ENCODE data around the gene ABCG8. TPM values are rescaled to one million over a fixed set of nuclear protein-coding genes. Genes with fewer than 3 reads are reported as not detected.

The ABCG8 gene
- total and polyA plus RNA-seq, 10 of the 15 experiments (the other 5 are each of a cell fraction or from before 2014, with no cell fraction given), result not detected

- TF ChIP-seq TCF7 (IDR thresholded peaks at IDR 0.05; ENCODE audit: borderline replicate concordance), result no peak
- no peak for TF ChIP-seq ZNF207 (IDR thresholded peaks at IDR 0.05; ENCODE audit: borderline replicate concordance)
- 0 out of 2 replicates have a peak, but pooled peaks have one; percentile 17 for TF ChIP-seq NFIC (IDR thresholded peaks at IDR 0.05; ENCODE audit: low read depth, low read length)
- no peak for TF ChIP-seq ZNF274 (IDR thresholded peaks at IDR 0.05; ENCODE audit: insufficient read depth, insufficient read length)
- TF ChIP-seq ZSCAN29 (IDR thresholded peaks at IDR 0.05), result no peak
- TF ChIP-seq ATF3 (IDR thresholded peaks at IDR 0.05; ENCODE audit: borderline replicate concordance, extremely low read depth, low read depth, low read length), result no peak
- TF ChIP-seq SMAD1 (IDR thresholded peaks at IDR 0.05; ENCODE audit: low read depth, partially characterized antibody), result no peak
Observed at GRCh38 chr2:43927442-43927841, 88.7 kb downstream of the ABCG8 start (continued).

- H3K9ac ChIP-seq (ENCODE audit: control insufficient read depth, insufficient read depth, low read length), result no peak overlapping the region
- H4K20me1 ChIP-seq (ENCODE audit: control insufficient read depth, insufficient read depth), result no peaks in the 10 kb centered on the region
- BruUV-seq (replicated peaks), result no TSS peak
- ChIA-PET POLR2A (interaction anchor here (1.6 kb wide), 1 partner anchor 10 kb away, joined by 3 read pairs; no protein-coding TSS in a partner anchor), SMC1A (ENCODE audit: uncharacterized antibody, unreplicated experiment) (interaction anchor here (0.6 to 2.0 kb wide), 3 partner anchors 10 to 417 kb away, joined by 3 to 6 read pairs (median 3); no protein-coding TSS in a partner anchor), CTCF (interaction anchor here (1.0 kb wide), 1 partner anchor 10 kb away, joined by 4 read pairs; no protein-coding TSS in a partner anchor), RAD21 (ENCODE audit: unreplicated experiment) (no interaction called here)
- H3K4me2 ChIP-seq (ENCODE audit: control insufficient read depth, insufficient read depth), result no peak overlapping the region
- FAIRE-seq (no peak), ATAC-seq (no peak), DNase-seq (ENCODE audit: low read depth, low spot score) (no peak)
- H3K4me3 ChIP-seq, result no peak overlapping the region
- H3K4me1 ChIP-seq (ENCODE audit: control insufficient read depth, insufficient read depth, low read length), result peaks cover 3% of the 10 kb centered on the region; the same call in 1 of the 2 replicates
- intact Hi-C loops (cut with micrococcal nuclease; ENCODE audit: unreplicated experiment) (no loop called here), in situ Hi-C loops (cut with MboI) (no loop called here)
- no peak overlapping the region for H3K27ac ChIP-seq (ENCODE audit: control insufficient read depth, insufficient read depth)
- TF ChIP-seq ZSCAN29 (IDR thresholded peaks at IDR 0.05) (no peak), SMARCA5 (IDR thresholded peaks at IDR 0.05) (no peak), MYB (IDR thresholded peaks at IDR 0.05; ENCODE audit: borderline replicate concordance, low read depth, low read length) (no peak), PBX3 (IDR thresholded peaks at IDR 0.05; ENCODE audit: insufficient replicate concordance, low read depth, low read length) (no peak), EP300 (IDR thresholded peaks at IDR 0.05; ENCODE audit: borderline replicate concordance in 1 of 2, control insufficient read depth in 1 of 2, low read depth in 2 of 2, low read length in 2 of 2) (no peak), SMAD5 (IDR thresholded peaks at IDR 0.05; ENCODE audit: low read depth) (no peak), ASH2L (IDR thresholded peaks at IDR 0.05; ENCODE audit: borderline replicate concordance, low read depth) (no peak), RUNX3 (IDR thresholded peaks at IDR 0.05; ENCODE audit: low read length) (no peak), TARDBP (IDR thresholded peaks at IDR 0.05; ENCODE audit: borderline replicate concordance) (no peak), IKZF2 (IDR thresholded peaks at IDR 0.05) (no peak), ELK1 (IDR thresholded peaks at IDR 0.05; ENCODE audit: low read depth, low read length) (no peak), TCF7 (IDR thresholded peaks at IDR 0.05; ENCODE audit: borderline replicate concordance) (no peak), FOXK2 (IDR thresholded peaks at IDR 0.05) (no peak), PML (IDR thresholded peaks at IDR 0.05; ENCODE audit: low read length) (no peak), STAT3 (IDR thresholded peaks at IDR 0.05; ENCODE audit: low read depth, low read length) (no peak)
- H2AFZ ChIP-seq (ENCODE audit: control insufficient read depth, low read depth, low read length), result no peak overlapping the region
- 99% methylated on average over 3 of the region's 3 CpGs for WGBS (ENCODE audit: insufficient coverage, insufficient replicate concordance, low lambda C conversion rate, missing lambda C conversion rate)
- H3K9me3 ChIP-seq (replicated peaks; ENCODE audit: control insufficient read depth, insufficient read depth, low read length), result no peaks in the 10 kb centered on the region
- peaks cover 0 to 15% of the 10 kb centered on the region in 2 experiments; a peak in 1 of 4 replicates for H3K36me3 ChIP-seq (ENCODE audit: control insufficient read depth in 2 of 2, insufficient read depth in 2 of 2, low read length in 1 of 2)
- H3K79me2 ChIP-seq (ENCODE audit: control insufficient read depth, insufficient read depth, low read length), result no peaks in the 10 kb centered on the region; the same call in 1 of the 2 replicates
- no peaks in the 10 kb centered on the region for H3K27me3 ChIP-seq (replicated peaks in 1 of 2; ENCODE audit: control insufficient read depth in 2 of 2, insufficient read depth in 2 of 2, low read length in 1 of 2)
Observed at GRCh38 chr2:43931293-43931692, 92.5 kb downstream of the ABCG8 start.
